Activated CD4-positive, alpha-beta memory T cell treated with anti-CD3 and anti-CD28 coated beads, Interleukin-2, amount 10 ng/mL, durations not matched to agents 7 days and 5 days (primary cell): ENCODE measurements around the gene CACNA1S. TPM values are rescaled to one million over a fixed set of nuclear protein-coding genes. Genes with fewer than 3 reads are reported as not detected.
A peak's percentile ranks its signal among the peaks of the same experiment; 100 is the strongest.

Experiments
- CTCF ChIA-PET: fragments of 350-600 bp; sonication (Branson Sonifier 250); formaldehyde crosslinking; loops from one replicate; lab custom pipeline; 2021; ENCODE audit warnings: antibody characterized with exemption, inconsistent platforms; lab: Charles Lee
- POLR2A ChIA-PET: fragments of 350-600 bp; sonication (Branson Sonifier 250); formaldehyde crosslinking; loops from one replicate; lab custom pipeline; 2021; ENCODE audit warnings: antibody characterized with exemption; lab: Charles Lee
- DNase-seq: peaks from one replicate; pipeline ENCODE4 v3.0.0-alpha.2; 2020
- H3K27ac Mint-ChIP-seq: one replicate; pipeline ENCODE4 v1.8.0; 2021; ENCODE audit warnings: mild to moderate bottlenecking, mixed read lengths
- H3K27me3 Mint-ChIP-seq: one replicate; pipeline ENCODE4 v1.8.0; 2021; ENCODE audit warnings: mixed read lengths
- H3K36me3 Mint-ChIP-seq: one replicate; pipeline ENCODE4 v1.8.0; 2021; ENCODE audit warnings: low read depth, mixed read lengths
- H3K4me1 Mint-ChIP-seq: one replicate; pipeline ENCODE4 v1.8.0; 2021; ENCODE audit warnings: mixed read lengths
- H3K4me3 Mint-ChIP-seq: one replicate; pipeline ENCODE4 v1.8.0; 2021; ENCODE audit warnings: mild to moderate bottlenecking, mixed read lengths
- H3K9me3 Mint-ChIP-seq: one replicate; pipeline ENCODE4 v1.8.0; 2021; ENCODE audit warnings: mixed read lengths
- total RNA-seq, 2 experiments: library from RNA; stranded (reverse); gene quantifications; one replicate each; pipeline ENCODE4 v1.2.3, GENCODE V29; 2021

CACNA1S gene
- total RNA-seq, 2 experiments from 2014 or later = not detected

DNA sequence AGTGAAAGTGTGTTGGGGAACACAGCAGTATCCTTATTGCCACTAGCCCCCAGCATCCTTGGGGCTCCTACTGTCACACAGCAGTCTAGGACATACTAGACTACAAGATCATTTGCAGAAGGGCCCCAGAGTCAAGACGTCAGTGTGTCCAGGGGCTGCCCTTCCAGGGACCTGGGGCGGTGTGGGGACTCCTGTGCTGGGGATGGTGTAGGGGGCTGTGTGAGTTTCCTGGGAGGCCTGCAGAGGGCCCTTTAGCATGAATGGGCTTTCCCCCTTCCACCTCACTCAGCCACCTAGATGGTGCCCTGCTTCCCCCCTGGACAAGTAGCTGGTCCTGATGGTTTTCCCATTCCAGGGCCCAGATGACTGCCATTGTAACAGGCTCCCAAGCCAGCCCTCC is 71.2 kb downstream of the CACNA1S start:
- no peak overlapping the region for H3K4me3 Mint-ChIP-seq
- H3K27me3 Mint-ChIP-seq = peaks cover 10% of the 10 kb centered on the region
- H3K4me1 Mint-ChIP-seq = no peaks in the 10 kb centered on the region
- ChIA-PET POLR2A (interaction anchor here (1.1 to 1.9 kb wide), 4 partner anchors 19 to 75 kb away, joined by 3 to 9 read pairs (median 4); no protein-coding TSS in a partner anchor), CTCF (interaction anchor here (1.1 to 9.4 kb wide), 7 partner anchors 17 to 79 kb away, joined by 3 to 104 read pairs (median 5); partner anchors contain the start of gene KIF21B)
- no peak overlapping the region for H3K27ac Mint-ChIP-seq
- no peaks in the 10 kb centered on the region for H3K9me3 Mint-ChIP-seq
- H3K36me3 Mint-ChIP-seq = no peaks in the 10 kb centered on the region
- no peak for DNase-seq

DNA sequence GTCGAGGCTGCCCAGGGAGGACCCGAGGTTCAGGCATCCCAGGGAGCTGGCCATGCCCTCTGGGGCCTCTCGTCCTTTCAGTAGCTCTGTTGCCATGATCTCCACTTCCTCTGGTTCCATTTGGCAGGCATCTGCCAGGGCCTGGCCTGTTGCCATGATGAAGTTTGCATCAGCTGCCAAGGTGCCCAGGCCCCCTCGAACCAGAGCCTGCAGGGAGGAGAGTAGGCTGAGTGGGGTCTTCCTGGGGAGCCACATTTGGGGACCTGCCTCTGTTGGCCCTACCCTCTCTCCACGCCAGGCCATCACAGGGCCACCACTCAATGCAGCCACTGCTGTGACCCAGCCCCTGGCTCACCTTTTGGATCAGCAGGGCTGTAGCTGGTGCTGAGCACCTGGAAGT is 72.3 kb downstream of the CACNA1S start:
- no peak overlapping the region for H3K4me3 Mint-ChIP-seq
- H3K4me1 Mint-ChIP-seq = no peaks in the 10 kb centered on the region
- H3K9me3 Mint-ChIP-seq = no peaks in the 10 kb centered on the region
- CTCF ChIA-PET = interaction anchor here (7.0 to 9.4 kb wide), 3 partner anchors 16 to 68 kb away, joined by 60 to 104 read pairs (median 76); partner anchors contain the start of gene KIF21B
- POLR2A ChIA-PET = interaction anchor here (1.1 to 1.8 kb wide), 3 partner anchors 20 to 68 kb away, joined by 3 to 5 read pairs (median 4); no protein-coding TSS in a partner anchor
- no peaks in the 10 kb centered on the region for H3K36me3 Mint-ChIP-seq
- H3K27me3 Mint-ChIP-seq = peaks cover 5% of the 10 kb centered on the region
- no peak for DNase-seq
- H3K27ac Mint-ChIP-seq = no peak overlapping the region

DNA sequence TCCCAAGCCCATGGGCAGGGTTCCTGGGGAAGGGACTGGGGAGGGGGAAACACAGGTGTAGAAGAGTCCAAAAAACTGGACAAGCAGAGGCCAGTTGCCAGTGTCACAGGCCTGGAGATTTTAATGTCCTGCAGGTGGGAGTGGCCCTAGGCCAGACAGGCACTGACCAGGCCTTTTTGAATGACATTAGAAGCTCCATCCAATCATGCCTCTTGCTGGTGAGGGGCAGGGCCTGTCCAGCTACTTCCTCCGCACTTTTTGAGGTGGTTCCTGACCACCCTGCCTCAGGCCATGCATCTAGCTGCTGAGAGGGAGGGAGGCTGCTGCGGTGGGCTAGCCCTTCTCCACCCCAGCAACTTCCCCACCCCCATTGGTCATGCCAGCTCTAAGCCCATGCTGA is 72.8 kb downstream of the CACNA1S start:
- Mint-ChIP-seq H3K9me3 (no peaks in the 10 kb centered on the region), H3K27ac (no peak overlapping the region), H3K36me3 (no peaks in the 10 kb centered on the region), H3K4me1 (no peaks in the 10 kb centered on the region), H3K4me3 (no peak overlapping the region), H3K27me3 (peaks cover 3% of the 10 kb centered on the region)
- POLR2A ChIA-PET = interaction anchor here (1.1 to 1.8 kb wide), 4 partner anchors 19 to 67 kb away, joined by 3 to 6 read pairs (median 4); no protein-coding TSS in a partner anchor
- CTCF ChIA-PET = interaction anchor here (7.0 to 9.4 kb wide), 3 partner anchors 16 to 67 kb away, joined by 60 to 104 read pairs (median 76); partner anchors contain the start of gene KIF21B
- DNase-seq = no peak

DNA sequence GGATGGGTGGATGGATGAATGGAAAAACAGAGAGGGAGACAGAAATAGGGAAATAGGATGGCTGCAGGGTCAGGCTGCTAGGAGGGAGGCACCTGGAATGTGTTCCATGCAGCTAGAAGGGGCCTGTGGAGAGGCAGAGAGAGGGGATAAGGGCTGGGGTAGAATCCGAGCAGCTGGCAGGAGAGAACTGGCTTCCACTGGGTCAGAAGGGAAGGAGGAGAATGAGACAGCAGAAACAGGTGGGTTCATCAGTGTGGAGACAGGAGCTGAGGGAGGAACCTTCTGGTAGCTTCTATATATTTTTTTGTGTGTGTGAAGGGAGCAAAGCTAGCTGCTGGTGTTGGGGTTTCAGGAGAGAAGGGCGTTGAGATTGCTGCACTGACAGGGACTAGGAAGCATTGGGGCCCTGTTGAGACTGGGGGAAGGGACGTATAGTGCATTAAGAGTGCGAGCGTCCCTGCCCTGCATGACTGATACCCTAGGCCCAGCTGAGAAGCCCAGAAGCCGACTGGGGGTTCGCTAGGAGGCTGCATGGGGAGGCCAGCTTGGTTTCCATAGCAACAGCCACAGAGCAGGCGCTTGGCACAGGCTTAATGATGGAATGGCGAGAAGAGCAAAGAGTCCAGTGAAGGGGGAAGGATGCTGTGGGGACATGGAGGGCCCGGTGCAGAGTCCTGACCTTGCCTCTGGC is 73.9 kb downstream of the CACNA1S start:
- ChIA-PET POLR2A (interaction anchor here (1.4 to 1.8 kb wide), 2 partner anchors 19 to 66 kb away, joined by 5 to 6 read pairs; no protein-coding TSS in a partner anchor), CTCF (interaction anchor here (7.0 to 9.4 kb wide), 3 partner anchors 14 to 66 kb away, joined by 60 to 104 read pairs (median 76); partner anchors contain the start of gene KIF21B)
- H3K27me3 Mint-ChIP-seq = no peaks in the 10 kb centered on the region
- H3K4me3 Mint-ChIP-seq = no peak overlapping the region
- H3K36me3 Mint-ChIP-seq = no peaks in the 10 kb centered on the region
- DNase-seq = no peak
- no peak overlapping the region for H3K27ac Mint-ChIP-seq
- no peaks in the 10 kb centered on the region for H3K4me1 Mint-ChIP-seq
- no peaks in the 10 kb centered on the region for H3K9me3 Mint-ChIP-seq

DNA sequence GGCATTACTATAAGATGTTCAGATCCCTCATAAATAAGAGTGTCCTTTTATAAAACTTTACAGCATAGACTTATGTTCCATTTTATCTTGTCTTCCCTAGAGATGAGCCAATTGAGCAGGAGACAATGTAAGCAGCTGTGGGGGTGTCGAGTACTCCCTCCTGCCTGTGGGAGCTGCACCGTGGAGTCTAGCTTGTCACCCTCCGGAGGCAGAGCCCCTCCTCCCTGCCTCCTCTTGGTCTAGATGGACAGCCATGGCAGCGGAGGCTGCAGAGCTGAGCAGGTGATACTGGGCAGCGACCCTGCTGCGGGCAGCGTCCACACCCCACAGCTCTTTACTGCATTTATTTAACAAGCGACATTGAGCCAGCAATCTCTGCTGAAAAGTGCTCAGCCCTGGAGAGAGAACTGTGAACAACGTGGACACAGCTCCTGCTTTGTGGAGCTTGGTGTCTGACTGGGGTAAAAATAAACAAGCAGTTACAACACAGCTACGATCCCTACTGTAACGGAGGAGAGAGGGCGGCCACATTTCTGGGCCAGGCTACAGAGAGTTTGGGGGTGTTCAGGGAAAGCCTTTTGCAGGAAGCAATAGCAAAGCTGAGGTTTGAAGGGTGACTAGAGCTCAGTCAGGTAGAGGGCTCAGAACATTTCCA is 75.9 kb downstream of the CACNA1S start:
- no peak overlapping the region for H3K27ac Mint-ChIP-seq
- H3K4me3 Mint-ChIP-seq = no peak overlapping the region
- DNase-seq = no peak
- no peaks in the 10 kb centered on the region for H3K27me3 Mint-ChIP-seq
- ChIA-PET CTCF (interaction anchor here (1.9 to 9.4 kb wide), 3 partner anchors 12 to 64 kb away, joined by 7 to 104 read pairs (median 12); partner anchors contain the start of gene KIF21B), POLR2A (no interaction called here)
- H3K36me3 Mint-ChIP-seq = no peaks in the 10 kb centered on the region
- no peaks in the 10 kb centered on the region for H3K9me3 Mint-ChIP-seq
- no peaks in the 10 kb centered on the region for H3K4me1 Mint-ChIP-seq

DNA sequence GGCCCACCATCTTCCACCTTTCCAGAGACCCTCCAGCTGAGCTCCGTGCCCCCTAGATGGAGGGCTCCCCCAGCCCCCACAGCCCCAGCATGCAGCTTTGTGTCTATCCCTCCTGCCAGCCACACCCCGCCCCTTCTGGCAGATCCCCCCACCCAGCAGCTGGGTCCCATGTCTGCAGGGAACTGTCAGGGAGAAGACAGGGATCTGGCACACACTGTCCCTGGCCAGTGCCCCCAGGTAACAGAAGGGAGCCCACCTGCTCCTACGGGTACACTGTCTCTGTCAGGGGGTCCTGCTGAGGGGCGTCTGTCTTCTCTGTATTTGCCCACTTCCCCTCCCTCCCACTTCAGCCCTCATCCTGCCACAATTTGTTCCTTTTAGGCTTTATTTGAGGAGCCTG is 77.6 kb downstream of the CACNA1S start:
- CTCF ChIA-PET = interaction anchor here (0.5 to 1.9 kb wide), 7 partner anchors 14 to 1304 kb away, joined by 3 to 7 read pairs (median 3); no protein-coding TSS in a partner anchor
- no peak overlapping the region for H3K4me3 Mint-ChIP-seq
- H3K27ac Mint-ChIP-seq = no peak overlapping the region
- POLR2A ChIA-PET = interaction anchor here (0.8 kb wide), 1 partner anchor 13 kb away, joined by 3 read pairs; no protein-coding TSS in a partner anchor
- no peaks in the 10 kb centered on the region for H3K36me3 Mint-ChIP-seq
- H3K9me3 Mint-ChIP-seq = no peaks in the 10 kb centered on the region
- DNase-seq = no peak
- H3K27me3 Mint-ChIP-seq = no peaks in the 10 kb centered on the region
- no peaks in the 10 kb centered on the region for H3K4me1 Mint-ChIP-seq

DNA sequence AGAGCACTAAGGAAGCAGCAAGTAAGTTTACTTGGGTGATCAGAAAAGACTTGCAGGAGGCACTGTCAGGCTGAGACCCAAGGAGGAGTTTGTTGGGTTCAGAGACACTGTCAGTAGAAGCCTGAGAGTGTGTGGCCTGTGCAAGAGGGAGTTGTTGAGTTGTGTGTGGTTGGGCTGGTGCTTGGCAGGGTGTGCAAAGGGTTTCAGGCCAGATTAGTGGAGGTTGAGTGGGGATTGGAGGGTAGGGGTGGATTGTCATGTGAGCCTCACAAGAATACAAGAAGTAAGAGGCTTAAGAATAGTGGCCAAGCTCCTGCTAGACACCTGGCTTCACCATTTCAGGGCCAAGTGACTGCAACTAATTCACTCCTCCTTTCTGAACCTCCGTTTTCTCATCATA is 79.8 kb downstream of the CACNA1S start:
- peaks cover 11% of the 10 kb centered on the region for H3K4me1 Mint-ChIP-seq
- POLR2A ChIA-PET = no interaction called here
- CTCF ChIA-PET = no interaction called here
- no peak for DNase-seq
- H3K27me3 Mint-ChIP-seq = no peaks in the 10 kb centered on the region
- H3K9me3 Mint-ChIP-seq = no peaks in the 10 kb centered on the region
- peaks cover 4% of the 10 kb centered on the region for H3K36me3 Mint-ChIP-seq
- H3K27ac Mint-ChIP-seq = no peak overlapping the region
- no peak overlapping the region for H3K4me3 Mint-ChIP-seq

DNA sequence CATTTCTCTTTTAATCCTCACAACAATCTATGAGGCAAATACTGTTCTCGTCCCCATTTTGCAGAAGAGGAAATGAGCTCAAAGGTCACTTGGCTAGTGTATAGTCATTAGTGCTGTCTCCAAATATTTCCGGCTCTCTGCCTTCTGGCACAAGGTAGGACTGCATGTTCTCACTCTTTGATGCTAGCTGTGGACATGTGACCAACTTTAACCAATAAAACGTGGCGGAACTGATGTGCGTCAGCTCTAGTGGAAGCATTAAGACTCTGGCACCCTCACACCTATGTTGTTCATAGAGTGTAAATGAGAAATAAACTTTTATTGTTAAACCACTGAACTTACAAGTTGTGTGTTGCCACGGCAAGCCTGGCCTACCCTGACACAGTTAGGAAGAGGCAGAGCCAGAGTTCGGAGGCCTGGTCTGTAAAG is 83.8 kb downstream of the CACNA1S start:
- Mint-ChIP-seq H3K4me1 (peaks cover 47% of the 10 kb centered on the region), H3K36me3 (peaks cover 11% of the 10 kb centered on the region), H3K4me3 (no peak overlapping the region), H3K9me3 (no peaks in the 10 kb centered on the region), H3K27me3 (no peaks in the 10 kb centered on the region), H3K27ac (no peak overlapping the region)
- CTCF ChIA-PET = interaction anchor here (1.1 to 11.8 kb wide), 4 partner anchors 9 to 57 kb away, joined by 3 to 104 read pairs (median 6); no protein-coding TSS in a partner anchor
- DNase-seq = no peak
- POLR2A ChIA-PET = interaction anchor here (12.9 kb wide), 1 partner anchor 15 kb away, joined by 178 read pairs; no protein-coding TSS in a partner anchor

DNA sequence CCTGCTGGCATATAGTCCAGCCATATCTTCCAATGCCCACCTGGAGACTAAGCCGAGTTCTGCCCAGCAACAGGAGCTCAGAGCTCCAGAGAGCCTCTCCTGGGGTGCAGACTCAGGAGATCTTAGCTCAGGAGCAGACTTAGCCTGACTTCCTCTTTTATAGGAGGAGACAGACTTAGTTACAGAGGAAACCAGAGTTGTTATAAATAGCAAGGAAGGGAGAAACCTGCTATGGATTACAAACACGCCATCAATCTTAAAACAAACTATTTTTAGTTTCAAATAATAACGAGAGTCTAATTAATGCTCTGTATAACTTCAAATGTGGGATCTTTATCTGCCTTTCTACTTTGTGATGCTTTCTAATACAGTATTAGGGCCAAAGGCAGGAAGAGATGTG is 85.4 kb downstream of the CACNA1S start:
- POLR2A ChIA-PET = interaction anchor here (12.9 kb wide), 1 partner anchor 14 kb away, joined by 178 read pairs; no protein-coding TSS in a partner anchor
- Mint-ChIP-seq H3K4me1 (peaks cover 49% of the 10 kb centered on the region), H3K36me3 (peaks cover 22% of the 10 kb centered on the region), H3K27me3 (no peaks in the 10 kb centered on the region), H3K4me3 (peak overlapping the region; percentile 62), H3K27ac (peak overlapping the region; percentile 51), H3K9me3 (no peaks in the 10 kb centered on the region)
- no peak for DNase-seq
- CTCF ChIA-PET = interaction anchor here (2.3 to 11.8 kb wide), 6 partner anchors 11 to 87 kb away, joined by 8 to 104 read pairs (median 20); no protein-coding TSS in a partner anchor

DNA sequence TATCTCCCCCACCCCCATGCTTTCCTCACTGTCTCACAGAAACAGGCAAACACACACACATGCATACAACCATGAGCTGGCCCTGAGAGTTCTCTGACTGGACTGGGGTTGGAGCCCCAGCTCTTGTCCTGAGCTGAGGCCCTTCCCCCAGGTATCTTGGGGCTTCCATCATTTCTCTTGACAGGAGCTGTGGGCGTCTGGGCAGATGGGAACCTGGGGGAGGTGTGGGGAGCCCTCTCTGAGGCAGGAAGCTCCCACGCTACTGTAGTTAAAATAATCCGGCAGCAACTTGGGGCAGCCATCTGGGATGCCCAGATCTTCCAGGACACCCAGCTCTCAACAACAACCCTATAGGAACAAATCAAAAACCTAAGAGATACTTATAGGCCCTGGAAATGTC is 86.0 kb downstream of the CACNA1S start:
- Mint-ChIP-seq H3K4me1 (peaks cover 51% of the 10 kb centered on the region), H3K9me3 (no peaks in the 10 kb centered on the region), H3K27me3 (no peaks in the 10 kb centered on the region), H3K4me3 (peak overlapping the region; percentile 62), H3K36me3 (peaks cover 28% of the 10 kb centered on the region), H3K27ac (peak overlapping the region; percentile 51)
- CTCF ChIA-PET = interaction anchor here (1.3 to 11.8 kb wide), 10 partner anchors 8 to 87 kb away, joined by 3 to 104 read pairs (median 11); no protein-coding TSS in a partner anchor
- POLR2A ChIA-PET = interaction anchor here (1.0 to 12.9 kb wide), 4 partner anchors 13 to 55 kb away, joined by 3 to 178 read pairs (median 4); no protein-coding TSS in a partner anchor
- no peak for DNase-seq

DNA sequence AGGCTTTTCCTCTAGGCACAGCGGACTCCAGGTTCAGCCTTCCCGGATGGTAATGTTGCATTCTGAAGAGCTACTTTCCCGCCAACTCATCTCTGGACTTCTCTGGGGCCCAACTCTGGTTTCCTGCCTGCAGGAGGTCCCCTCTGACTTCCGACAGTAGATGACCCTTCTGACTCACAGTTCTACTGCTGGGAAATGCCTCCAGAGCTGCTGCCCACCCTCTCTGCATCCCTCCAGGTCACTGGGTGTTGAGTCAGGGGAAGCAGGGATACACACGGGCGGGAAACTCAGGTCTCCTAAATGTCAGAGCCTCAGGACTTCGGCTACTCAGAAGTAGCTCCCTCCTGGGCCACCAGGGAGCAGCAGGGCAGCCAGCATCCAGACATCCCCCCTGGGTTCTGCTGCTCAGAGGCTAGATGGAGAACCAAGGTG is 86.6 kb downstream of the CACNA1S start:
- Mint-ChIP-seq H3K27me3 (no peaks in the 10 kb centered on the region), H3K4me1 (peaks cover 55% of the 10 kb centered on the region), H3K9me3 (no peaks in the 10 kb centered on the region), H3K36me3 (peaks cover 34% of the 10 kb centered on the region), H3K27ac (peak overlapping the region; percentile 51), H3K4me3 (peak overlapping the region; percentile 62)
- ChIA-PET CTCF (interaction anchor here (1.1 to 11.8 kb wide), 12 partner anchors 8 to 403 kb away, joined by 3 to 104 read pairs (median 8); no protein-coding TSS in a partner anchor), POLR2A (interaction anchor here (0.7 to 12.9 kb wide), 5 partner anchors 13 to 398 kb away, joined by 3 to 178 read pairs (median 3); no protein-coding TSS in a partner anchor)
- DNase-seq = peak; percentile 35

DNA sequence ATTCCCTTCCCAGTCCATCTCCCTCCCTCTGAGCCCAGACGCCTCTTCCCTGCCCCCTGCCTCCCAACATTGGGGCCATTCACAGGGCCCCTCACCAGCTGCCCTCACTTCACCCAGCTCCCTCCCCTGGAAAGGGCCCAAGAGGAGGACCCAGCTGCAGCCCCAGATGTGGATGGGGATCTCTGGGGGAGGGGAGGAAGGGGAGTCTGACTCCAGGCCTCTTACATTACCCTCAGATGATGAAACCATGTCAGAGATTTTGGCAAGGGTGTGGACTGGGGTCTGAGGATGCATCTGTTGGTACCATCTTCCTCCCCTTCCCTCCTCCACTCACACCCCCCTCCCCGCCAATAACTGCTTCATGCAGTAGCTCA is 87.6 kb downstream of the CACNA1S start:
- Mint-ChIP-seq H3K36me3 (peaks cover 40% of the 10 kb centered on the region), H3K27ac (peak overlapping the region; percentile 23), H3K4me1 (peaks cover 65% of the 10 kb centered on the region), H3K9me3 (no peaks in the 10 kb centered on the region), H3K27me3 (no peaks in the 10 kb centered on the region), H3K4me3 (peak overlapping the region; percentile 62)
- ChIA-PET CTCF (interaction anchor here (0.9 to 11.8 kb wide), 7 partner anchors 9 to 402 kb away, joined by 3 to 104 read pairs (median 14); no protein-coding TSS in a partner anchor), POLR2A (interaction anchor here (12.9 kb wide), 1 partner anchor 12 kb away, joined by 178 read pairs; no protein-coding TSS in a partner anchor)
- no peak for DNase-seq
